ENCODE data around the gene PSKH1.
A peak's percentile ranks its signal among the peaks of the same experiment; 100 is the strongest.

The PSKH1 gene

DNA sequence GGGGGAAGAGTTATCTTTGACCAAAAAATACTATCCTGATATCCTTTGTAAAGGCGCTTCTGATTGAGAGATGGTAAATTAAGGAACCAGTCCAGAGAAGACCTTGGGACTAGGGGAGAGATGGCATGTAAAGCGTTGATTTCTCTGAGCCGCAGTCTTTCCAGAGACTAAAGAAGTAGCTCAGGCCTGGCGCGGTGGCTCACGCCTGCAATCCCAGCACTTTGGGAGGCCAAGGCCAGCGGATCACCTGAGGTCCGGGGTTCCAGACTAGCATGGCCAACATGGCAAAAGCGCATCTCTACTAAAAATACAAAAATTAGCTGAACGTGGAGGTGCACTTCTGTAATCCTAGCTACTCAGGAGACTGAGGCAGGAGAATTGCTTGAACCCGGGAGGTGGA, 44.9 kb upstream of the PSKH1 start:
- Histone ChIP-seq H3K9ac (ENCODE audit: insufficient read length) (peak overlapping the region; percentile 86), H3K36me3 (ENCODE audit: insufficient read depth, low read length) (peaks cover 6% of the 10 kb centered on the region; the same call in 1 of the 2 replicates), H3K9me3 (ENCODE audit: low read depth, low read length) (no peaks in the 10 kb centered on the region), H3K27ac (no peak overlapping the region), H3K4me3 (peak overlapping the region; percentile 83)
- DNase-seq (ENCODE audit: low read depth, low spot score) = no peak
- TF ChIP-seq EZH2 (IDR thresholded peaks at IDR 0.05) (no peak), POLR2AphosphoS5 (IDR thresholded peaks at IDR 0.05; ENCODE audit: borderline replicate concordance, low read depth, low read length) (no peak), FOXP2 (optimal IDR thresholded peaks at IDR 0.05; ENCODE audit: control extremely low read depth, extremely low read length, insufficient read depth) (no peak)

GRCh38 chr16:67853670-67854069, 39.4 kb upstream of the PSKH1 start:
- Histone ChIP-seq H3K9me3 (ENCODE audit: low read depth, low read length) (no peaks in the 10 kb centered on the region), H3K27ac (no peak overlapping the region), H3K36me3 (ENCODE audit: insufficient read depth, low read length) (peaks cover 6% of the 10 kb centered on the region; the same call in 1 of the 2 replicates), H3K4me3 (no peak overlapping the region), H3K9ac (ENCODE audit: insufficient read length) (no peak overlapping the region)
- TF ChIP-seq POLR2AphosphoS5 (IDR thresholded peaks at IDR 0.05; ENCODE audit: borderline replicate concordance, low read depth, low read length) = no peak
- no peak for TF ChIP-seq FOXP2 (optimal IDR thresholded peaks at IDR 0.05; ENCODE audit: control extremely low read depth, extremely low read length, insufficient read depth)
- no peak for TF ChIP-seq EZH2 (IDR thresholded peaks at IDR 0.05)
- no peak for DNase-seq (ENCODE audit: low read depth, low spot score)

- Histone ChIP-seq H3K9ac (ENCODE audit: insufficient read length) (no peak overlapping the region), H3K27ac (no peak overlapping the region), H3K4me3 (no peak overlapping the region), H3K9me3 (ENCODE audit: low read depth, low read length) (no peaks in the 10 kb centered on the region), H3K36me3 (ENCODE audit: insufficient read depth, low read length) (no peaks in the 10 kb centered on the region; the same call in 1 of the 2 replicates)
- TF ChIP-seq EZH2 (IDR thresholded peaks at IDR 0.05) = no peak
- no peak for TF ChIP-seq POLR2AphosphoS5 (IDR thresholded peaks at IDR 0.05; ENCODE audit: borderline replicate concordance, low read depth, low read length)
- TF ChIP-seq FOXP2 (optimal IDR thresholded peaks at IDR 0.05; ENCODE audit: control extremely low read depth, extremely low read length, insufficient read depth) = no peak
- no peak for DNase-seq (ENCODE audit: low read depth, low spot score)
These were observed 37.3 kb upstream of the PSKH1 start for GRCh38 chr16:67855789-67856188.

DNA sequence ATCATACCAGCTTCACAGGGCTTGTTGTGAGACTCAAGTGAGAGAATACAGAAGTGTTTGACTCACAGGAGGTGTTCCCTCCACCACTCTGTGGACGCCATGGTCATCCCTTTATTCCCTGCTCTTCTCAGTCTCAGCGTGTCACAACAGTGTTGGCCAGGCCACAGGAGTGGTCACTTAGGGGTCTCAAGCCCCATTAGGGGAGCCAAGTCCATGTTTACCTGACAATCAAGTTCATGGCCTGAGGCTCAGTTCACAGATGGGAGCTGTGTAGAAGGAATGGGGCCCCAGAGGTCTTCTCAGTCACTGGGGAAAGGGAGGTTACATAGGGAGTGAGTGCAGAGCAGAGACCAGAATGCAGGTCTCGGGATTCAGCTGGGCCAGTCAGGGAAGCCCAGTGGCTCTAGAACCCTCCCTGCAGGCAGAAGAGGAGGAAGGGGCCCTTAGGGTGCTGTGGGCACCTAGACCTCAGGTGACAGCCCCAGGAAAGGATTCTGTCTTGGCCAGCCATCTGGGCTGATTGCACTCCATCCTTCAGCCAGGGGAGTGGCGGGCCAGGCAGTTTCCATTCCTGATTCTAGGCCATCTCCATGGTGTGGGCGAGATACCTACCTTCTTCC, 36.0 kb upstream of the PSKH1 start:
- Histone ChIP-seq H3K9me3 (ENCODE audit: low read depth, low read length) (no peaks in the 10 kb centered on the region), H3K4me3 (no peak overlapping the region), H3K27ac (no peak overlapping the region), H3K9ac (ENCODE audit: insufficient read length) (no peak overlapping the region), H3K36me3 (ENCODE audit: insufficient read depth, low read length) (no peaks in the 10 kb centered on the region; the same call in 1 of the 2 replicates)
- TF ChIP-seq POLR2AphosphoS5 (IDR thresholded peaks at IDR 0.05; ENCODE audit: borderline replicate concordance, low read depth, low read length) (no peak), FOXP2 (optimal IDR thresholded peaks at IDR 0.05; ENCODE audit: control extremely low read depth, extremely low read length, insufficient read depth) (no peak), EZH2 (IDR thresholded peaks at IDR 0.05) (no peak)
- DNase-seq (ENCODE audit: low read depth, low spot score) = no peak

- Histone ChIP-seq H3K9me3 (ENCODE audit: low read depth, low read length) (no peaks in the 10 kb centered on the region), H3K36me3 (ENCODE audit: insufficient read depth, low read length) (no peaks in the 10 kb centered on the region; the same call in 1 of the 2 replicates), H3K27ac (no peak overlapping the region), H3K9ac (ENCODE audit: insufficient read length) (no peak overlapping the region), H3K4me3 (no peak overlapping the region)
- TF ChIP-seq POLR2AphosphoS5 (IDR thresholded peaks at IDR 0.05; ENCODE audit: borderline replicate concordance, low read depth, low read length) = no peak
- TF ChIP-seq FOXP2 (optimal IDR thresholded peaks at IDR 0.05; ENCODE audit: control extremely low read depth, extremely low read length, insufficient read depth) = no peak
- TF ChIP-seq EZH2 (IDR thresholded peaks at IDR 0.05) = no peak
- no peak for DNase-seq (ENCODE audit: low read depth, low spot score)
These were observed 35.4 kb upstream of the PSKH1 start for GRCh38 chr16:67857547-67858233.

GRCh38 chr16:67858500-67858899, 34.6 kb upstream of the PSKH1 start:
- DNase-seq (ENCODE audit: low read depth, low spot score) = no peak
- H3K27ac ChIP-seq = no peak overlapping the region
- H3K36me3 ChIP-seq (ENCODE audit: insufficient read depth, low read length) = no peaks in the 10 kb centered on the region; the same call in 1 of the 2 replicates
- TF ChIP-seq POLR2AphosphoS5 (IDR thresholded peaks at IDR 0.05; ENCODE audit: borderline replicate concordance, low read depth, low read length) = no peak
- TF ChIP-seq FOXP2 (optimal IDR thresholded peaks at IDR 0.05; ENCODE audit: control extremely low read depth, extremely low read length, insufficient read depth) = no peak
- no peak for TF ChIP-seq EZH2 (IDR thresholded peaks at IDR 0.05)
- no peak overlapping the region for H3K4me3 ChIP-seq
- no peak overlapping the region for H3K9ac ChIP-seq (ENCODE audit: insufficient read length)
- no peaks in the 10 kb centered on the region for H3K9me3 ChIP-seq (ENCODE audit: low read depth, low read length)

DNA sequence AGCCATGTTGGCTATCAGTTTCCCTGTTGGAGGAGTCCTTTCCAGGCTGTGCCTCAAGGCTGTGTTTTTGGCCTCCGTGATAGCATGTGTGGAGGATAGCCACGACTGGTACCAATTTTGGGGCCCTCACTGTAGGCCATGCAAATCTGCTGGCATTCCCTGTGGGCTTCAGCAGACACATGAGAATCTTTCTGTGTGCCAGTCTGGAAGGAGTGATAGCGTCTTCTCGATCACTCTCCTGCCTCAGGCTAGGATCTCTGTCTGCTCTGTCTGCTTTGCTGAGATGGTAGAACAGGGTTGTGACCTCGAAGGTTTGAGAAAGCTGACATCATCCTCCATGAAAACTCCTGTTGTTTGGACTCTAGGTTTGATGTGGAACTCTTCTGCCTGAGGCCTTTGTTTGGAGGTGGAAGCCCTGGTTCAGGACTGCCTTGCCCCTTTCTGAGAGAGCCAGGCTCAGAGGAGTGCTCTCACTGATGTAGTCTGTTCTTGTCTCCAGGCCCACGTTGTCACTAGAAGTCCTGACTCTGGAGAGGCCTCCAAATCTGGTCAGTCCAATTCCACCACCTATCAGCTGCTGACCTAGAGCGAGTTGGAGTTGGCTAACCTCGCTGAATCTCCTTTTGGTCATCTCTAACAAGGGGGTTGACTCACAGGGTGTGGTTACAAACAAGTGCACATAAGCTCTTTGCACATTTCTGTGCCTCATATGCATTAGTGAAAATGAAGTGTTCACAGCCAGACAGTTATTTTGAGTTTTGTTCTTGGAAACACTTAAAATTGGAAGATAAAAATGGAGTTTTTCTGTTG, 32.3 kb upstream of the PSKH1 start:
- H3K4me3 ChIP-seq = no peak overlapping the region
- DNase-seq (ENCODE audit: low read depth, low spot score) = no peak
- TF ChIP-seq FOXP2 (optimal IDR thresholded peaks at IDR 0.05; ENCODE audit: control extremely low read depth, extremely low read length, insufficient read depth) (no peak), POLR2AphosphoS5 (IDR thresholded peaks at IDR 0.05; ENCODE audit: borderline replicate concordance, low read depth, low read length) (no peak), EZH2 (IDR thresholded peaks at IDR 0.05) (no peak)
- H3K9ac ChIP-seq (ENCODE audit: insufficient read length) = no peak overlapping the region
- no peaks in the 10 kb centered on the region for H3K9me3 ChIP-seq (ENCODE audit: low read depth, low read length)
- H3K36me3 ChIP-seq (ENCODE audit: insufficient read depth, low read length) = peaks cover 7% of the 10 kb centered on the region; the same call in 1 of the 2 replicates
- no peak overlapping the region for H3K27ac ChIP-seq

DNA sequence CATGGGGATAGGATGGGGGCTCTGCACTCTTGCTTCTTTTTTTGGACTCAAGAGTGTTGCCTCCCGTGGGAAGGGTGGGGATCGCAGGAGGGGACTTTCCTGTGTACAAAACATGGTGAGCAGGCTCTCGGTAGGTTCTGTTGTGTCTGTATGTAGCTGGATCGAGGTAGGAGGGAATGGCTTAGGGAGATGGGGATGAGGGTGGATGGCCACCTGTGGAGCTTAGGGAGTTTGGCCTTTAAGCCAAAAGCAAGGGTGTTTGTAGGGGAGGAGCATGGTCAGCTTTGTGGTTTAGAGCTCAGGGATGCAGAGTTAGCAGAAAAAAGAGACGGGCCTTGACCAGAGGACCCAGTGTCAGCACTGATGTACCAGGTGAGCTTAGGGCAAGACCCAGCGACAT, 31.2 kb upstream of the PSKH1 start:
- Histone ChIP-seq H3K27ac (no peak overlapping the region), H3K9ac (ENCODE audit: insufficient read length) (no peak overlapping the region), H3K36me3 (ENCODE audit: insufficient read depth, low read length) (peaks cover 7% of the 10 kb centered on the region; the same call in 1 of the 2 replicates), H3K4me3 (no peak overlapping the region), H3K9me3 (ENCODE audit: low read depth, low read length) (no peaks in the 10 kb centered on the region)
- no peak for DNase-seq (ENCODE audit: low read depth, low spot score)
- TF ChIP-seq FOXP2 (optimal IDR thresholded peaks at IDR 0.05; ENCODE audit: control extremely low read depth, extremely low read length, insufficient read depth) = no peak
- TF ChIP-seq POLR2AphosphoS5 (IDR thresholded peaks at IDR 0.05; ENCODE audit: borderline replicate concordance, low read depth, low read length) = no peak
- TF ChIP-seq EZH2 (IDR thresholded peaks at IDR 0.05) = no peak
